IPS DF 19.7 (cell line): ENCODE data around the gene RAI14.

Experiments
- DNase-seq: peaks from one replicate; pipeline ENCODE4 v3.0.0-alpha.2; 2013; ENCODE audit warnings: low read depth, low spot score

The RAI14 gene

DNA sequence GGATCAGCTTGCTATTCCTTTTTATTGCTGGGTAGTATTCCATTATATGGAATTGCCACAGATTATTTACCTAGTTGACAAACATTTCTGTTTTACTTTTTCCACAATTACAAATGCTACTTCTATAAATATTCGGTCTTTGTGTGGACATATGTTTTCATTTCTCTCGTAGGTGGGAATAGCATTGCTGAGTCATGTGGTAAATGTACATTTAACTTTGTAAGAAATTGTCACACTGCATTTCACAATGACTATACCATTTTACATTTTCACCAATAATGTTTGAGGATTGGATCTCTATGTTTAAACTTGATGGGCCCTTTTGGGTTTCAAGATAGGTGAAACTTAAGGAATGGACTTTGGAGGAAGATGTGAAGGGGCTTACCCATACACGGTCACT, 19.7 kb downstream of the RAI14 start:
- DNase-seq, result no peak

- DNase-seq, result no peak
Observed at GRCh38 chr5:34676416-34676815, 20.3 kb downstream of the RAI14 start.

DNA sequence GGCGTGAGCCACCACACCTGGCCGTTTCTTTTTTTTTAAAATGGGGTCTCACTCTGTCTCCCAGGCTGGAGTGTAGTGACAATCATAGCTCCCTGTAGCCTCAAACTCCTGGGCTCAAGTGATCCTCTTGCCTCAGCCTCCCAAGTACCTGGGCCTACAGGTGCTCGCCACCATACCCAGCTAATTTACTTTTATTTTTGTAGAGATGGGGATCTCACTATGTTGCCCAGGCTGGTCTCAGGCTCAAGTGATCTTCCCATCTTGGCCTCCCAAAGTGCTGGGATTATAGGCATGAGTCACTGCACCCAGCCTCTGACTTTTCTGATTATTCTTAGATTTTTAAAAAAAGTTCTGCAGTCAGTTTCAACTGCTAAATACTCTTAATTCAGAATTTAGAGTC, 21.3 kb downstream of the RAI14 start:
- no peak for DNase-seq

DNA sequence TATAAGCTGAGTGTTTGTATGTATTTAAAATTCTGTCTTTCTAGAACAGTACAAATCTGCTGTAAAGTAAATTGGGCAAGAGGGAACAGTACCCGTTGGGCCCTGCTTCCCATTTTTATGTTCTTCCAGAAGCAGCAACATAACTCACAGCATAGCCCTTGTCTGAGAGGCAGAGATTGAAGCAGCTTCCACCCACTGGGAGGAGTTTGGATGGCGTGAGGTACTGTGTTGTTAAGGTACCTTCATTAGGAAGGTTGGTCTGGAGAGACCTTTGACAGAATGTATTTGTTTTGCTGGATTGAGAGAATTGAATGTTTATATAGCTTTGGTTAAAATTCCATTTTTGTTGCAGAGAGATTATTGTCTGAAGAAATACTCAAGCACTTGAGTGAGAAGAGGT, 24.8 kb downstream of the RAI14 start:
- DNase-seq, result no peak

GRCh38 chr5:34682926-34683623, 26.9 kb downstream of the RAI14 start:
- DNase-seq, result no peak

DNA sequence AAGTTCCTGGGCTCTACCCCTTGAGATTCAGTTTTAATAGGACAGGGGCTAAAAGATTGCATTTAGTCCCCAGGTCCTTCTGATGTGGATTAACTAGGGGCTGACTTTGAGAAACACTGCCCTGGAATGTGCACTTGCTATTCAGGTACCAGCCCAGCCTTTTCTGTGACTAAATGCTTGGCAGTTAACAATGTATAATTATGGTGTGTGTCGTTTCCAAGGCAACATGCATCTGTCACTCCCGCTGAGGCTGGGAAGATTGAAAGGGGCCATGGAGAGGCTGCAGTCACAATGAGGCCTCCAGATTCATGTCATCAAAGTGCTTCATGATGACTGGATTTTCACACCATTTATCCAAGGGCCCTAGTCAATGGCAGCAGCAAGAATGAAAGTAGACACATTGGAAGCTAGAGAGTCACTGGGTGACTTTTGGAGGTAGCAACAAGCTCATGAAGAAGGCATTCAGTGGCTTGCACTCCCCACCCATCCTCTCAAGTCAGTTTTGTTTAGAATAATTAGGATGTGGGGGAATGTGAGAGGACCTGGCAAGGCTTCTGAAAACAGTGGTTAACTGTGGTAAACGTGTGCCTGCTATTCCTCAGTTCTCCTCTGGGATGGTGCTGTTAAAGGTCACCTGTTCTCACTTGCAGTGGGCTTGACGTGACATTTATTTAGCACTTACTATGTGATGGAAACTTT, 28.3 kb downstream of the RAI14 start:
- DNase-seq, result no peak

- DNase-seq, result no peak
Observed at GRCh38 chr5:34684980-34685352, 28.8 kb downstream of the RAI14 start.

- DNase-seq, result no peak
Observed at GRCh38 chr5:34685485-34686165, 29.5 kb downstream of the RAI14 start.

DNA sequence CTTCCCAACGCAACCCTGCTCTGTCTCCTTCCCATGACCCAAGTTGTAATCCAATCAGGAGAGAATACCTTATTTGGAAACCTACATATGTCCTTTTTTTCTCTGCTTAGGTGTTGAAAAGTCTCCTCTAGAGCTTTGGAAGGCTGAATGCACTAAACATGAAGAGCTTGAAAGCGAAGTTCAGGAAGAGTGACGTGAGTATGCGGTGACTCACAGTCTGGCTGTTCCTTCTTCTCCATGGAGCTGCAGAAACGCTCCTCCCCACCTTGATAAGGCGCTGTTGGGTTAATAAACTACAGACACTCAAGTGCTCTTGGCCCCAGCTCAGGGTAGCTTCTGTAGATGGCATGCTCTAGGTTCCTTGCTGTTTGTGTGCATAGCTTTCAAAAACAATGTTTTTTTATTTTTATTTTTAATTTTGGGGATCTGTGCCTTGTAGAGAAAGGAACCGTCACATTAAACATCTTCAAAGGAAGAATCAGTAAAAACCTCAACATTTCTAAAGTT, 30.7 kb downstream of the RAI14 start:
- no peak for DNase-seq

GRCh38 chr5:34687269-34688011, 31.3 kb downstream of the RAI14 start:
- DNase-seq, result no peak

DNA sequence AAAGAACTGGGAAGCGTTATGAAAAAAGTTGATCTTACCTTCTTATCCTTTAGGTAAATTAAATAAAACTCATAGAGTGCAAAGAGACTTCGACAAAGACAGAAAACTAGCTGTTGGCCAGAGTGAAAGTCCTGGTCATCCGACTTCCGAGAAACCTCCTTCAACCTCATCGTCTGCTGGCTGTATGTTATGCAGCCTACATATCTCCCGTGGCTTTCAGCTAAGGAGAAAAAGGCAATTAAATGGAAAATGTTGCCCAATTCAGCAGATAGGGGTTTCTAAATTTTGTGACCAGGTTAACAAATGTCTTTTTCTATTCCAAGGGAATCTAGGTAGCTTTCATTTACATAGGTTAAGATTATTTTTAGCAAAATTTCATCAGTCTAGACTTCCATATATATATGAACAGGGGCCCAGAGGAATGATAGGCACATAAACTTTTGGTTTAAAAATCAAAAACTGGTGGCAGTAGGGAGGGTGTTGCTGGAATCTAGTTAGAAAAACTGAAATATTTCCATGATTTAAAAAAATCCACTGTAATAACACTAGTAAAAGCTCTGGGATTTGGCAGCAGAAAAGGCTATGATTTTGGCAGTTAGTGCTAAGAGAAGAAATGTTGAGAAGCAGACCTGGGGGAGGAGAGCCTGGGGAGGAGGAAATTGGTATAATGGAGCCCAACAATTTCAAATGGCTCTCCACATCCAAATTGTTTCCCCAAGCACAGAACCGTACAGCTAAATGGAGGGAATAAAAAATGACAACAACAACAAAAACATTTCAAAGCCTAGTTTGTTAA, 32.1 kb downstream of the RAI14 start:
- DNase-seq, result no peak

DNA sequence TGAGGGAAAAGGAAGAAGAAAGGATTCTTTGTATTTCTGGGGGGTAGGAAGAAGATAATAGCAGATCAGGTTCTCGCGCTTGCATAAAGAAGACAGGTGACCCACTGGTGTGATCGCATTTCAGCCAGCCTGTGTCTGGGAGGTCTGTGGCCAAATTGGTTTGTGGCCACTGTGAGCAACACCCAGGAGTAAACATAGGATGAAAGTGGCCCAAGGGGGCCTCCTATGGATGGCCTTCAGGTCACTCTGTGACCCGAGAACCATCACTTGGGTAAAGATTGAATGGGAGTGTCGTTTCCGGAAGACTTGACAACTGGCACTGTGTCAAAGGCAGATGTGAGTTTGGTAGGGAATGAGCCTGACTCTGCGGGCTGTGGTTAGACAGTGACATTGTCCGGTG, 34.2 kb downstream of the RAI14 start:
- no peak for DNase-seq

DNA sequence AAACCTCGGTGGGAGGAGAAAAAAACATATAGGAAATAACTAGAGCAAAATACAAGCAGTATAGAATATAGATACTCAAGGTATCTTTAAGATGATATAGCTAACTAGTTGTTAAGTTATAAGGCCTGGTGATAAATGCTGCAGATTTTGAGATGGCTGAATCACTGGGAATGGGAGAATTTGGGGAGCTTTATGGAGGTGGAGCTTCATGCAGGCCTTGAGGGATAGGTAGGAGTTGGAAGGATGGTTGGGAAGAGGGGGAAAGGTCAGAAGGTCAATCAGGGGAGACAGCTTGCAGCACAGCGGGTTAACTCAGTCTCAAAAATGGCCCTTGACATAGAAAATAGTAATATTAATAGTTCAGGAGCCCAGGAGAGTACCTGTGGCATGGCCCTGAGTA, 34.8 kb downstream of the RAI14 start:
- no peak for DNase-seq

- no peak for DNase-seq
Observed at GRCh38 chr5:34691326-34691725, 35.2 kb downstream of the RAI14 start.

DNA sequence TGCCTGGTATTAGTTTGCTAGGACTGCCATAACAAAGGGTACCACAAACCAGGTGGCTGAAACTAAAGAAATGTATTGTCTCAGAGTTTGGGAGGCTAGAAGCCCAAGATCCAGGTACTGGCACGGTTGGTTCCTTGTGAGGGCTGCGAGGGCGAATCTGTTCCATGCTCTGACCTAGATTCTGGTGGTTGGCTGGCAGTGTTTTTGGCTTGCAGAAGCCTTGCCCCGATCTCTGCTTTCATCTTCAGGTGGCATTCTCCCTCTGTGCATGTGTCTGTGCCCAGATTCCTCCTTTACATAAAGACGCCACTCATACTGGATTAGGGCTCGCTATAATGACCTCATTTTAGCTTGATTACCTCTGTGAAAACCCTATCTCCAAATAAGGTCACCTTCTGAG, 36.7 kb downstream of the RAI14 start:
- no peak for DNase-seq

DNA sequence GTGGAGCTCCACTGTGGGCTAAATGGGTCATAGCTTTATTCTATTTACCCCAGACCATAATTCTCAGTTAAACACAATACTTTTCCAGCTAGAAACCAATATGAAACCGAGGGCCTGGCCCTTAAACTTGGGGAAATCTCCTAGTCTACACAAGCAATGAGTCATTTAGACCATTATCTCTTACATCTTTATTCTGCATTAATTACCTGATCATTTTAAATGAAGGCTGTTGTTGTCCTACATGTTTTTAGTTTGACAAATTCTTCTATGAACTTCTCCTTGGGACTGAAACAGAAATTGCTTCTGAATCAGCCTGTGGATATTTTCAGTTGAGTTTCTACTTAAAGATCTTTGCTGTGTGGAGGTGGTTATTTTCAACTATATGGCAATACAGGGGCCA, 37.9 kb downstream of the RAI14 start:
- no peak for DNase-seq

GRCh38 chr5:34694685-34695084, 38.6 kb downstream of the RAI14 start:
- no peak for DNase-seq

- no peak for DNase-seq
Observed at GRCh38 chr5:34695275-34696027, 39.3 kb downstream of the RAI14 start.

GRCh38 chr5:34697308-34698108, 41.4 kb downstream of the RAI14 start:
- DNase-seq, result no peak

GRCh38 chr5:34698109-34698419, 41.9 kb downstream of the RAI14 start:
- DNase-seq, result no peak
